Esophagus muscularis mucosa (tissue), 3 donors: ENCODE data around the gene PAQR9.
A peak's percentile ranks its signal among the peaks of the same experiment; 100 is the strongest.

Experiments
- CTCF ChIP-seq, 3 experiments: fragments of 200-600 bp in 2 of 3; fragments of 450-650 bp in 1 of 3; sonication (generic) in 2 of 3; IDR thresholded peaks; one replicate each; pipeline ENCODE4 v1.5.1; 2017 to 2019; ENCODE audit warnings: antibody characterized with exemption in 3 of 3, mild to moderate bottlenecking in 2 of 3, moderate library complexity in 1 of 3
- POLR2A ChIP-seq: fragments of 450-650 bp; IDR thresholded peaks from one replicate; pipeline ENCODE4 v1.6.1; 2017; ENCODE audit warnings: antibody characterized with exemption, moderate library complexity, mild to moderate bottlenecking, low read depth
- POLR2AphosphoS5 ChIP-seq, 2 donors: sonication (generic); formaldehyde crosslinking; IDR thresholded peaks; one replicate each; pipeline ENCODE4 v1.6.1; 2017; ENCODE audit warnings: antibody characterized with exemption in 2 of 2

DNA sequence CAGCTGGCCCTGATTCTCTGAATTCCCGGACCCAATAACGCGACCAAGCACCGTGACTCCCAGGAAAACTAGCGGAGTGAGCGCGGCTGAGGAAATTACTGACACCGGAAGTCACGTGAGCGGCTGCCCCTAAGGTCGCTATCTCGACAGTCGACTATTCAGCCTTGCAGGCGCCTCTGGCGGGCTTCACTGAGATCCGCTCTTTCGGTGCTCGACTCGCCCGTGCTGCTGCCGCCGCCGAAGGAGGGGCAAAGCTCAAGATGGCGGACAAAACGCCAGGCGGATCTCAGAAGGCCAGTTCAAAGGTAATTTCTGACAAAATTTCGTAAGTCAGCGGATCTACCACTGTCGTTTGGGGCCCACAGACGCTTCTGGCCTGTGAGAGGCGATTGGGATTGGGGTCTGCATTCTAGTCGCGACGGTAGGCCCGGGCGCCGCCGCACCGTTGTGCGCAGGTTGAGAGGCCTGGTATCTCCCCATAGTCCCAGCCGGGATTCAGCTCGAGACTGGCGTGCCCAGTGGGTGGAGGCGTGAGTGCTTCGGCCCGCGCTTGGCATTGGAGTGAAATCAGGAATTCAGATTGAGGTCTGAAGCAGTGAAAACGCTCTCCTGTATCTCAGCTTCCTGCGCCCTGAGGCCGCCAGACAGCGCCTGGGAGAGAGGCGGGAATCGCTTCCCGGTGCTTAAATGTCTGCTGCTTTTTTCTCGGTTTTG is 38.1 kb upstream of the PAQR9 start, which contains the start of gene U2SURP:
- TF ChIP-seq CTCF (IDR thresholded peaks at IDR 0.05) (peak in 2 of 3 experiments; percentile 25 to 27), POLR2A (peak; percentile 16), POLR2AphosphoS5 (IDR thresholded peaks at IDR 0.05) (peak; percentile 95 to 96)
